Ovary (tissue), 3 donors: ENCODE measurements around the gene GRHL3.

Experiments used
- CTCF ChIP-seq, 3 donors: fragments of 450-650 bp in 2 of 3; fragments of 200-600 bp in 1 of 3; IDR thresholded peaks; one replicate each; pipeline versions ENCODE4 v1.5.1 to v1.8.0; 2016 to 2022; ENCODE audit warnings: antibody characterized with exemption in 3 of 3, mild to moderate bottlenecking in 1 of 3
- EP300 ChIP-seq: sonication (generic); formaldehyde crosslinking; IDR thresholded peaks from one replicate; pipeline ENCODE4 v1.6.1; 2017; ENCODE audit warnings: antibody characterized with exemption
- POLR2A ChIP-seq: fragments of 450-650 bp; IDR thresholded peaks from one replicate; pipeline ENCODE4 v1.6.1; 2017; ENCODE audit warnings: antibody characterized with exemption, mild to moderate bottlenecking, moderate library complexity
- donor health status: DM: no; HTN: no; CAD: no.

- TF ChIP-seq CTCF (IDR thresholded peaks at IDR 0.05): no peak
- no peak for TF ChIP-seq POLR2A
- no peak for TF ChIP-seq EP300
Observed at GRCh38 chr1:24300971-24301784, 18.0 kb upstream of the GRHL3 start.
